OCI-LY1 (cell line): ENCODE measurements around the gene TRPM2.

Experiments used
- H2AFZ ChIP-seq: fragments of 200-600 bp; sonication (generic), shearing (Covaris generic); 2 replicates; pipeline ENCODE4 v1.6.0; 2014; ENCODE audit warnings: antibody characterized with exemption, mild to moderate bottlenecking, low read length
- H3F3A ChIP-seq: fragments of 200-600 bp; sonication (generic), shearing (Covaris generic); 2 replicates; pipeline ENCODE4 v1.6.0; 2014; ENCODE audit warnings: mild to moderate bottlenecking, antibody characterized with exemption, low read length, moderate library complexity; ENCODE audit not compliant: insufficient read depth
- H3K27ac ChIP-seq: fragments of 200-600 bp; sonication (generic); 2 replicates; pipeline ENCODE4 v1.5.1; 2014; ENCODE audit warnings: low read length, mixed run types, mild to moderate bottlenecking, low read depth; ENCODE audit not compliant: poor library complexity, severe bottlenecking
- H3K27me3 ChIP-seq: fragments of 200-600 bp; sonication (generic); 2 replicates; pipeline ENCODE4 v1.6.0; 2014; ENCODE audit warnings: antibody characterized with exemption, mild to moderate bottlenecking, low read length, moderate library complexity; ENCODE audit not compliant: insufficient read depth
- H3K36me3 ChIP-seq: fragments of 200-600 bp; sonication (generic); 2 replicates; pipeline ENCODE4 v1.6.1; 2014; ENCODE audit warnings: mild to moderate bottlenecking, antibody characterized with exemption, low read length, moderate library complexity, mixed read lengths; ENCODE audit not compliant: insufficient read depth
- H3K4me1 ChIP-seq: fragments of 200-600 bp; sonication (generic); 2 replicates; pipeline ENCODE4 v1.5.1; 2014; ENCODE audit warnings: mild to moderate bottlenecking, low read length, moderate library complexity; ENCODE audit not compliant: insufficient read depth, severe bottlenecking
- H3K4me2 ChIP-seq: fragments of 200-600 bp; sonication (generic), shearing (Covaris generic); 2 replicates; pipeline ENCODE4 v1.6.1; 2014; ENCODE audit warnings: low read length
- H3K4me3 ChIP-seq: fragments of 200-600 bp; sonication (generic); 2 replicates; pipeline ENCODE4 v1.5.1; 2014; ENCODE audit warnings: low read length, low read depth, mild to moderate bottlenecking, mixed read lengths; ENCODE audit not compliant: poor library complexity, severe bottlenecking
- H3K79me2 ChIP-seq: fragments of 200-600 bp; shearing (Covaris generic); 2 replicates; pipeline ENCODE4 v1.6.1; 2016; ENCODE audit warnings: mixed run types, low read length, mixed read lengths; ENCODE audit not compliant: insufficient read depth
- H3K9ac ChIP-seq: fragments of 200-600 bp; sonication (generic), shearing (Covaris generic); 2 replicates; pipeline ENCODE4 v1.6.1; 2014; ENCODE audit warnings: mild to moderate bottlenecking, low read length, mixed read lengths
- H3K9me2 ChIP-seq: fragments of 200-600 bp; sonication (generic), shearing (Covaris generic); 2 replicates; pipeline ENCODE4 v1.6.1; 2014; ENCODE audit warnings: low read depth, mild to moderate bottlenecking, low read length, mixed read lengths
- H3K9me3 ChIP-seq: fragments of 200-600 bp; shearing (Covaris generic); 2 replicates; pipeline ENCODE4 v1.6.1; 2014; ENCODE audit warnings: low read length, mixed read lengths
- H4K20me1 ChIP-seq: fragments of 200-600 bp; sonication (generic), shearing (Covaris generic); 2 replicates; pipeline ENCODE4 v1.6.0; 2016; ENCODE audit warnings: mild to moderate bottlenecking, low read length; ENCODE audit not compliant: insufficient read depth
- EZH2 ChIP-seq: fragments of 200-600 bp; sonication (generic), shearing (Covaris generic); IDR thresholded peaks from 2 replicates; pipeline ENCODE4 v1.8.0; 2017; ENCODE audit warnings: borderline replicate concordance, mixed run types, mild to moderate bottlenecking, antibody characterized with exemption, low read length, moderate library complexity, mixed read lengths
- TF ChIP-seq, protein P1 (sequence below): fragments of 200-600 bp; sonication (generic), shearing (Covaris generic); IDR thresholded peaks from 2 replicates; pipeline ENCODE4 v1.5.1; 2017; ENCODE audit warnings: mild to moderate bottlenecking, antibody characterized with exemption, low read length, moderate library complexity, mixed read lengths

Gene TRPM2

DNA sequence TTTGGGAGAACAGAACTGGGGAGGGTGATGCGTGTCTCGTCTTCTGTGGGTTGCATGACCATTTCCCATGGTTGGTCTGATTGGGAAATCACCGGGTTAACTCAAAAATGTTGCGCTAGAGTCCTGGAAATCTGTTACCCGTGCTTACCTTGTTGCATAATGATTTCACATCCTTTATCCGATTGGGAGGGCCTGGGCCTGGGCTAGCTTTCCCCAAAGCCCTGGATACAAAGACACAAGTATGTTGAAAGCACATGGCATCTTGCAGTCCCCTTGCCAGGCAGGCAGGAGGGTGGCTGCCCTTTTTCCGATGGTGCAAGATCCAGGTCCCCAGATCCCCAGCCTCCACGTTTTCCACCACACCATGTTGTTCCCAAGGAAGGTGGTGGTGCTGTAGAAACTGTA, 582 bp downstream of the TRPM2 start:
- H3K9ac ChIP-seq: no peak overlapping the region
- no peak overlapping the region for H3K27ac ChIP-seq
- no peaks in the 10 kb centered on the region for H3F3A ChIP-seq
- no peaks in the 10 kb centered on the region for H3K36me3 ChIP-seq
- no peaks in the 10 kb centered on the region for H3K27me3 ChIP-seq
- H2AFZ ChIP-seq: no peak overlapping the region
- no peaks in the 10 kb centered on the region for H4K20me1 ChIP-seq
- TF ChIP-seq, protein P1, sequence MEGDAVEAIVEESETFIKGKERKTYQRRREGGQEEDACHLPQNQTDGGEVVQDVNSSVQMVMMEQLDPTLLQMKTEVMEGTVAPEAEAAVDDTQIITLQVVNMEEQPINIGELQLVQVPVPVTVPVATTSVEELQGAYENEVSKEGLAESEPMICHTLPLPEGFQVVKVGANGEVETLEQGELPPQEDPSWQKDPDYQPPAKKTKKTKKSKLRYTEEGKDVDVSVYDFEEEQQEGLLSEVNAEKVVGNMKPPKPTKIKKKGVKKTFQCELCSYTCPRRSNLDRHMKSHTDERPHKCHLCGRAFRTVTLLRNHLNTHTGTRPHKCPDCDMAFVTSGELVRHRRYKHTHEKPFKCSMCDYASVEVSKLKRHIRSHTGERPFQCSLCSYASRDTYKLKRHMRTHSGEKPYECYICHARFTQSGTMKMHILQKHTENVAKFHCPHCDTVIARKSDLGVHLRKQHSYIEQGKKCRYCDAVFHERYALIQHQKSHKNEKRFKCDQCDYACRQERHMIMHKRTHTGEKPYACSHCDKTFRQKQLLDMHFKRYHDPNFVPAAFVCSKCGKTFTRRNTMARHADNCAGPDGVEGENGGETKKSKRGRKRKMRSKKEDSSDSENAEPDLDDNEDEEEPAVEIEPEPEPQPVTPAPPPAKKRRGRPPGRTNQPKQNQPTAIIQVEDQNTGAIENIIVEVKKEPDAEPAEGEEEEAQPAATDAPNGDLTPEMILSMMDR: no peak
- TF ChIP-seq EZH2: no peak
- H3K4me3 ChIP-seq: no peak overlapping the region
- no peaks in the 10 kb centered on the region for H3K9me2 ChIP-seq
- no peaks in the 10 kb centered on the region for H3K4me1 ChIP-seq
- H3K79me2 ChIP-seq: no peaks in the 10 kb centered on the region
- no peak overlapping the region for H3K4me2 ChIP-seq
- H3K9me3 ChIP-seq: no peaks in the 10 kb centered on the region

DNA sequence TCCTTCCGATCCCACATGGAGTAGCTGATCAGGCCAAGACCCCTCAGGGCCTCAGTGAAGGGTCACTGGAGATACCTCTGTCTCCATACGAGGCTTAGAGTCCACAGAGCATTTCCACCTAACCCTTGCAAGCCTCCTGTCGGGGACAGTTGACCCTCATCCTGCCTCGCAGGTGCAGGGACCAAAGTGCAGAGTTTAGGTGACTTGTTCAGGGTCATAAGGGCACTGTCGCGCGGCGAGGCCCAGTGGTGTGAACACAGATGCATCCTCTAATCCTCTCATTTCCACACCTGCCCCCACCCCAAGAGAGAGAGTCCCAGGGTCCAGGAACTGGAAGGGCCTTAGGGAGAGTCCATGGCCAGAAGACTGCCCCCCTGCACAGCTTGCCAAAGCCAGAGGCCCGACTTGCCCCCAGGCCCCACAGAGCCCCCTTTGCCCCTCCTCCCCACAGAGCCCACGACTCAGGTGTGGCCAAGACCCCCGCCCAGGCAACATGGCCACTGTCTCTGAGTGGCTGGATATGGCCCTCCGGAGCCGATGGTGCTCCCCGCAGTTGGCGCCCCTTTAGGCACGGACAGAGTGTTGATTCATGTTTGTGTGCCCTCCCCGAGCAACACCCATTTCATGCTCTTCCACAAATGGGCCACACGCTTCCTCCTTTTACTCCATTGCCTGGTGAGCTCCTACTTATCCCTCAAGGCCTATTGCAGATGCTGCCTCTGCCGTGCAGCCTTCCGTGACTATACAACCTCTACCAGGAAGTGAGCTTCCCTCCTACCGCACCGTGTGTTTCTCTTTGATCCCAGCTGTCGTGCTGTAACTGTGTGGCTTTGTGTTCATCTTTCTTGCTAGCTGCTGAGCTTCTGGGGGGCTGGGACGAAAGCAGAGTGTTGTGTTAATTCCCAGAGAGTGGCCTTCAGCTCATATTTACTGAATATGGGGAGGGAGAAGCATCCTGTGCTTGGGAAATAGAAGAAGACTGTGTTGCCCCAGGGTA, 1.7 kb downstream of the TRPM2 start:
- H3K79me2 ChIP-seq: no peaks in the 10 kb centered on the region
- no peak overlapping the region for H3K4me3 ChIP-seq
- H3F3A ChIP-seq: no peaks in the 10 kb centered on the region
- H3K9me3 ChIP-seq: no peaks in the 10 kb centered on the region
- H4K20me1 ChIP-seq: no peaks in the 10 kb centered on the region
- no peaks in the 10 kb centered on the region for H3K4me1 ChIP-seq
- no peak overlapping the region for H3K9ac ChIP-seq
- H3K9me2 ChIP-seq: no peaks in the 10 kb centered on the region
- TF ChIP-seq EZH2: no peak
- no peaks in the 10 kb centered on the region for H3K36me3 ChIP-seq
- H2AFZ ChIP-seq: no peak overlapping the region
- H3K4me2 ChIP-seq: no peak overlapping the region
- no peaks in the 10 kb centered on the region for H3K27me3 ChIP-seq
- no peak overlapping the region for H3K27ac ChIP-seq

DNA sequence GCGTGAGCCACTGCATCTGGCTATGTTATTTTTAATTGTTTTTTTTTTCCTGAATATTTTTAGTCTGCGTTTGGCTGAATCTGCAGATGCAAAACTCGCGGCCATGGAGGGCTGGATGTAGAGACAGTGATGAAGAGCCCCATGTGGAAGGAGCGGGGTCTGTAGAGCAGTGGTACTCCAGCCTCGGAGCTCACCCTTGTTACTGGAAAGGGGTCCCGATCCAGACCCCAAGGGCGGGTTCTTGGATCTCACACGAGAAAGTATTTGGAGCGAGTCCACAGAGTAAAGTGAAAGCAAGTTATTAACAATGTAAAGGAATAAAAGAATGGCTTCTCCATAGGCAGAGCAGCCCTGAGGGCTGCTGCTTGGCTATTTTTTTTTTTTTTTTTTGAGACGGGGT, 2.7 kb downstream of the TRPM2 start:
- Histone ChIP-seq H2AFZ (no peak overlapping the region), H3K9ac (no peak overlapping the region), H3K4me3 (no peak overlapping the region), H3K27me3 (no peaks in the 10 kb centered on the region), H3F3A (no peaks in the 10 kb centered on the region), H3K4me1 (no peaks in the 10 kb centered on the region), H3K36me3 (no peaks in the 10 kb centered on the region), H3K79me2 (no peaks in the 10 kb centered on the region), H3K27ac (no peak overlapping the region), H3K9me2 (no peaks in the 10 kb centered on the region), H3K9me3 (no peaks in the 10 kb centered on the region), H3K4me2 (no peak overlapping the region), H4K20me1 (no peaks in the 10 kb centered on the region)
- TF ChIP-seq EZH2: no peak
- TF ChIP-seq, protein P1: no peak

DNA sequence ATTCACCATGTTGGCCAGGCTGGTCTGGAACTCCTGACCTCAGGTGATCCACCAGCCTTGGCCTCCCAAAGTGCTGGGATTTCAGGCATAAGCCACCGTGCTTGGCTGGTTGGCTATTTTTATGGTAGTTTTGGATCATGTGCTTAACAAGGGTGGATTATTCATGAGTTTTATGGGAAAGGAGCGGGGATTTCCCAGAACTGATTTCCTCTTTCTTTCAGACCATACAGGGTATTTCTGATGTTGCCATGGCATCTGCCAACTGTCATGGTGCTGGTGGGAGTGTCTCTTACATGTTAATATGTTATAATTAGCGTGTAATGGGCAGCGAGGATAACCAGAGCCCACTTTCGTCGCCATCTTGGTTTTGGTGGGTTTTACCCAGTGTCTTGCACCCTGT, 3.2 kb downstream of the TRPM2 start:
- TF ChIP-seq EZH2: no peak
- TF ChIP-seq, protein P1: no peak
- no peaks in the 10 kb centered on the region for H4K20me1 ChIP-seq
- no peaks in the 10 kb centered on the region for H3K27me3 ChIP-seq
- no peak overlapping the region for H2AFZ ChIP-seq
- H3K36me3 ChIP-seq: no peaks in the 10 kb centered on the region
- no peak overlapping the region for H3K9ac ChIP-seq
- no peak overlapping the region for H3K27ac ChIP-seq
- H3F3A ChIP-seq: no peaks in the 10 kb centered on the region
- no peaks in the 10 kb centered on the region for H3K4me1 ChIP-seq
- H3K9me3 ChIP-seq: no peaks in the 10 kb centered on the region
- no peaks in the 10 kb centered on the region for H3K79me2 ChIP-seq
- H3K4me2 ChIP-seq: no peak overlapping the region
- H3K9me2 ChIP-seq: no peaks in the 10 kb centered on the region
- no peak overlapping the region for H3K4me3 ChIP-seq
